DOHH2 (cell line): ENCODE results near the gene ZNF532.

Experiments
- CTCF ChIP-seq: fragments of 200-600 bp; sonication (generic); IDR thresholded peaks from one replicate; pipeline ENCODE4 v1.5.1; 2014; ENCODE audit warnings: antibody characterized with exemption, mild to moderate bottlenecking, low read depth, low read length; ENCODE audit not compliant: poor library complexity, severe bottlenecking
- EZH2phosphoT487 ChIP-seq: fragments of 200-600 bp; sonication (generic); IDR thresholded peaks from 2 replicates; pipeline ENCODE4 v1.6.1; 2017; ENCODE audit warnings: borderline replicate concordance, mild to moderate bottlenecking, antibody characterized with exemption, low read length, moderate library complexity, mixed read lengths

DNA sequence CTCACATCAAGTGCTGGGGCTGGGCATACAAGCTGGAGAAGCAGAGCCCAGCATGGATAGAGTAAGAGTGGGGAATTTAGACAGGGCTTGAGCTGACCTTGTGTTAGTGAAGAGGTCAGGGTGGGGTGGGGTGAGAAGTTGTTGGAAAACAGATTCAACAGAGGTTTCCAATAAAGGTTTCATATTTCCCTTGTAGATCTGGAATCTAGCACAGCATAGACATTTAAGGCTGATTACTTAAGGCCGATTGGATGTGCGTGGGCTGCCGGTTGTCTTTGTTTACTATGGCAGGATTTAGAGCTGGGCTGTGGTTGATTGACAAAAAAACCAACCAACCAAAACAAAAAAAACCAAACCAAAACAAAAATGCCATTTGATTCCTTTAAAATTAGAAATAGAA, 160.2 kb downstream of the ZNF532 start:
- TF ChIP-seq CTCF (no peak), EZH2phosphoT487 (no peak)
